GM12801 (cell line): ENCODE data around the gene CXCR2.

Experiments
- TF ChIP-seq, protein P1 (sequence below): IDR thresholded peaks from one replicate; pipeline ENCODE4 v1.5.1; 2011; ENCODE audit warnings: control low read depth; ENCODE audit not compliant: insufficient read length; ENCODE audit errors: extremely low read depth

Gene CXCR2

DNA sequence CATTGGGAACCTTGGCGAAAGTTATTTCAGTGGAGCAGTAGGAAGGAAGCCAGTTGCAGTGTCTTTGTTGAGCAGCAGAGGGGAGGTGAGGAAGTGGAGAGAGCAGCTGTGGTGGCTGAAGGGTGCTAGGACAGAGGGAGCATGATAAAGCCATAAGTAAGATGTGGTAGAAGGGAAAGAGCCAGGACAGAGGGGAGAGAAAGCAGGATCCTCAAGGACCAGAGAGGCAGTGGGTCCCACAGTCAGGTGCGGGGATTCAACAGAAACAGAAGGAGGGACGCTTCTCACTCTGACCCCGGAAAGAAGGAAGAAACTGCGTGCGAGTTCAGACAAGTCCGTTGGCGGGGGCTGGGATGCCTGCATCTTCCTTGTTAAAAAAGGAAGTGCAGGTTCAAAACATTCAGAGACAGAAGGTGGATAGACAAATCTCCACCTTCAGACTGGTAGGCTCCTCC, at the start of gene CXCR2:
CXCR2 (plus strand) TSS at position 403 of the 455 bp plus-strand sequence. CDS start 8,774 bp downstream, outside the sequence.
- TF ChIP-seq, protein P1, sequence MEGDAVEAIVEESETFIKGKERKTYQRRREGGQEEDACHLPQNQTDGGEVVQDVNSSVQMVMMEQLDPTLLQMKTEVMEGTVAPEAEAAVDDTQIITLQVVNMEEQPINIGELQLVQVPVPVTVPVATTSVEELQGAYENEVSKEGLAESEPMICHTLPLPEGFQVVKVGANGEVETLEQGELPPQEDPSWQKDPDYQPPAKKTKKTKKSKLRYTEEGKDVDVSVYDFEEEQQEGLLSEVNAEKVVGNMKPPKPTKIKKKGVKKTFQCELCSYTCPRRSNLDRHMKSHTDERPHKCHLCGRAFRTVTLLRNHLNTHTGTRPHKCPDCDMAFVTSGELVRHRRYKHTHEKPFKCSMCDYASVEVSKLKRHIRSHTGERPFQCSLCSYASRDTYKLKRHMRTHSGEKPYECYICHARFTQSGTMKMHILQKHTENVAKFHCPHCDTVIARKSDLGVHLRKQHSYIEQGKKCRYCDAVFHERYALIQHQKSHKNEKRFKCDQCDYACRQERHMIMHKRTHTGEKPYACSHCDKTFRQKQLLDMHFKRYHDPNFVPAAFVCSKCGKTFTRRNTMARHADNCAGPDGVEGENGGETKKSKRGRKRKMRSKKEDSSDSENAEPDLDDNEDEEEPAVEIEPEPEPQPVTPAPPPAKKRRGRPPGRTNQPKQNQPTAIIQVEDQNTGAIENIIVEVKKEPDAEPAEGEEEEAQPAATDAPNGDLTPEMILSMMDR, result no peak

DNA sequence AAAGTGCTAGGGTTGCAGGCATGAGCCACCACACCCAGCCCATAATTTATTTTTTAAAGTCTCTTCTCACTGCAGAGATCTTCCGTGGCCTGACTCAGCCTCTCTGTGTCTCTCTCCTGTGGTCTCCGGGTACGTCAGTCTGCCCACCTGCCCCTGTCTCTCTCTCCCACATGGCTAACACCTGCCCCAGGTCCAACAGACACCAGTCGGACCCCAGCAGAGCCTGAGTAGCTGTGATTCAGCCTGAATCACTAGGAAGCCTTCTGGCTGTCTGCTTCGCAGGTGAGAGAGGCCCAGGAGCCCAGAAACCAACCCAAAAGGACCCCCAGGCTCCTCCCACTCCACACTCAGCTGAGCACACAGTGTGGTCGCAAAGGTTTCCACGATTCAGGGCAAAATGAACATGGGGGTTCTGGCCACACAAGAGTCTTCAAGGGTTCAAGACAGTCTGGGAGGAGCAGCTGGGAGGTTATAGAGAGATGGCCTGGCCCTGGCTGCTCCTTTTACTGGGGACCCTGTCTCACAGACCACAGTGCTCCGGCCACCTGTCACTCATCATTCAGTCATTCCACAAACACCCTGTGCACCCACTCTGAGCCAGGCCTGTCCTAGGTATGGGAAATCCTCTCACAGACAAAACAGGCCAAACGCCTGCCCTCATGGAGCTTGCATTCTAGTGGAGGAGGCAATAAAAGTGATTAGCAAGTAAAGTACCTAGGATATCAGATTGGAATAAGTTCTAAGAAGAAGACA, 48.2 kb upstream of the CXCR2 start:
- TF ChIP-seq, protein P1, result no peak

DNA sequence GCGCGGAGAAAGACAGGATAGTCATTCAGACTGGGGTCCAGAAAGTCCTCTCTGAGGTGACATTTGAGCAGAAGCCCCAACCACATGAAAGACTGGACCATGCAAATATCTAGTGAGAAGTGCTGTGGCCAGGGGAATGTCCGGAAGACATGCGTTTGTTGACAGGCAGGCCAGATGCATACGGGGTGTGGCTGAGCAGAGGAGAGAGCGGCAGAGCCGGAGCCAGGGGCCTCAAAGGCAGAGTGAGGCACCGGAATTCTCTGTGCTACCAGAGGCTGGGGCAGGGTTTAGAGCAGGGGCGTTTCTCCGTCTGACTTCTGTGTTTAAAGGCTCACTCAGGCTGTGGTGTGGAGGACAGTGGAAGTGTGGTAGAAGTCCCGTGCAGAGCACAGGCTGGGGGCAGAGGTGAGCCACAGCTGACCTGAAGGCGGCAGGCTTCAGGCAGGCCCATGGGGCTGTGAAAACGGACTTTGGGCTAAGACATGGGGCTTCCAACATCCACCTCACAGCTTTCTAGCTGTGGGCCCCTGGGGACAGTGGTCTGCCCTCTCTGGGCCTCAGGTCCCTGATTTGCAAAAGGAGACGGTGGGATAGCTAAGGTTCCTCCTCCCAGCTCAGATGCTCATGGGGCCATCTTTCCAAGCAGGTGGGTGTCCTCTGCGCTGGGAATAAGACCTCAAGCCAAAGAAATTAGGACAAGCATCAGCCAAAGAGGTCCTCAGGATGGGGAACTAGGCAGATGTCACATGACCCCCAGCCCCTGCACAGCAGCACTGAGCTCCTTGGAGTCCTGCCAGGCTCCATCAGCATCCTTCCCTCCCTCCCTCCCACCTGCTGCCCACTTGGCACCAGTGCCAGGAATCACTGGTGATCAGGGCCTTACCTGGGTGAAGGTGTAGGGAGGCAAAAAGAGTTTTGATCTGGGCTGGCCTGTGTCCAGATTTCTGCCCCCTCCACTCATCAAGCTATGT, 45.6 kb upstream of the CXCR2 start:
- TF ChIP-seq, protein P1, result no peak

DNA sequence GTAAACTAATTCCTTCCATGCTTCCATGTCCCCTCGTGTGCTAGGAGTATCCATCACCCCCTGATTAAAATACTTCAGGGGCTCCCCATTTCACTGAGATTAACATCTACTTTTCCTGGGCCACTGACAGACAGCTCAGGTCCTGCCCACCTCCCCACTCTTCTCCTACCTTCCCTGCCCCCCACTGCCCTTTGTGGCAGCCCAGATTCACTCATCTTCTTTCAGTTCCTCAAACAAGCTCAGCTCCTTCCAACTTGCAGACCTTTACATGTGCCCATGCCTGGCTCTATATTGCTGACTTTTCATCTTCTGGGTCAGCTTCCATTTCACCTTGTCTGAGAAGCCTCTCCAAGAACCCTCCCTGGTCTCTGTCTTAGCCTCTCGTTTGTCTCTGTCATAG, 44.8 kb upstream of the CXCR2 start:
- TF ChIP-seq, protein P1, result no peak

DNA sequence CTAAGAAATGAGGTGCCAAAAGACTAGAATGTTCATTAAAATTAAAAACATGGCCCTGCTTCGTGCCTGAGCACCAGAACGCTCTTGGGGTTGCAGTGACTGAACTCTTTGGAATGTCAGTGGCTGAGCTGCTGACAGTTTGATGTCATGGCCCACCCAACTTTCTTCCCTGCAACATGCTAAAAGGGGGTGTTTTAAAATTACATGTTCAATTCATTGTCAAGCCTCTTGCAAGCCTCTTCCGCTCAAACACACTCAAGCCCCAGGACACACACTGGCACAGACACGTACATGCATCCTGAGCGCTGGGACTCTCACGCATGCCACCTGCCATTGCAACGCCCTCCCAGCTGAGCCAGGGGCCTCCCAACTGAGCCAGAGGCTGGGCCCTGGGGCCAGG, 44.1 kb upstream of the CXCR2 start:
- TF ChIP-seq, protein P1, result no peak

DNA sequence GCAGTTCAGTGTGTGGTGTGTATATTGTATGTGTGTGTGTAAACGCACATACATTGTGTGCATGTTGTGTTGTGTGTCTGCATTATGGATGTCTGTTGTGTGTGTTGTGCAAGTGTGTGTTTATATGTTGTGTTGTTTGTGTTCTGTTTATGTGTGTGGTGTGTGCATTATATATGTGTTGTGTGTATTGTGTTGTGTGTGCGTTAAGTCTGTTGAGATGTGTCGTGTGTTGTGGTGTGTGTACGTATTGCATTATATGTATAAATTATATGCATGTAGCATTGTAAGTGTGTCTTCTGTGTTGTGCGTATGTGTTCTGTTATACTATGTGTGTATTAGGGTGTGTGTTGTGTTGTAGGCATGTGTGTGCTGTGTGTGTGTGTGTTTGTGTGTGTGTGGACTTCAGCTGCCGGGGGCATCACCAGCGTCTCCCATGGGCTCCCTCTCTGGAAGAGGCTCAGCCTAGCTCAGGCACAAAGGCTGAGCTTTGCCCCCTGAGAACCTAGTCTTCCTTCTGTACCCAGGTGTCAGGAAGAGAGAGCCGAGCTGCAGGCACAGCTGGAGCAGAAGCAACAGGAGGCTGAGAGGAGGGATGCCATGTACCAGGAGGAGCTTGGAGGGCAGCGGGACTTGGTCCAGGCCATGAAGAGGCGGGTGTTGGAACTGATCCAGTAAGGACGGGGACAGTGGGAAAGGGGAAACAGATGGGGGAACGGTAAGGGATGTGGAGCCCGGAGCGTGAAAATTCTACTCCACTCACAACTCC, 43.1 kb upstream of the CXCR2 start:
- TF ChIP-seq, protein P1, result no peak

DNA sequence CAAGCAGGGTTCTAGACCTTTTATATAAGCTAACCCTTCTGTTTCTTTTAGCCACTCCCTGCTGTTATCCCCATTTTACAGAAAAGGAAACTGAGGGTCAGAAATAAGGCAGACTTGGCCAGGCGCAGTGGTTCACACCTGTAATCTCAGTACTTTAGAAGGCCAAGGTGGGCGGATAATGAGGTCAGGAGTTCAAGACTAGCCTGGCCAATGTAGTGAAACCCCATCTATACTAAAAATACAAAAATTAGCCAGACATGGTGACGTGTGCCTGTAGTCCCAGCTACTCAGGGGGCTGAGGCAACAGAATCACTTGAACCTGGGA, 42.5 kb upstream of the CXCR2 start:
- TF ChIP-seq, protein P1, result no peak
